ENCODE results near the gene GARIN5B. TPM values are rescaled to one million over a fixed set of nuclear protein-coding genes. Genes with fewer than 3 reads are reported as not detected.

The GARIN5B gene
- total RNA-seq, 6 donors from 2014 or later, result not detected

- Histone ChIP-seq H3K9me3 (no peaks in the 10 kb centered on the region), H3K27ac (no peak overlapping the region), H3K27me3 (peaks cover 0 to 33% (median 21%) of the 10 kb centered on the region in 4 donors), H3K4me1 (peaks cover 11 to 20% (median 13%) of the 10 kb centered on the region in 4 donors), H3K36me3 (no peaks in the 10 kb centered on the region), H3K4me3 (no peak overlapping the region)
- ATAC-seq (ENCODE audit: low FRiP score in 2 of 2) (no peak), DNase-seq (peak in 1 of 2 donors; percentile 77)
- no peak for TF ChIP-seq CTCF (IDR thresholded peaks at IDR 0.05)
- TF ChIP-seq EP300 (IDR thresholded peaks at IDR 0.05), result no peak
- TF ChIP-seq POLR2AphosphoS5 (IDR thresholded peaks at IDR 0.05), result no peak
- TF ChIP-seq POLR2A (IDR thresholded peaks at IDR 0.05), result no peak
- 69 to 80% methylated on average over 9 to 19 of the region's 19 CpGs for WGBS, 2 donors
These were observed 2.9 kb upstream of the GARIN5B start for GRCh38 chr19:55365964-55366363.

GRCh38 chr19:55365245-55365644 lies 2.2 kb upstream of the GARIN5B start:
- Histone ChIP-seq H3K4me1 (peaks cover 11 to 17% (median 13%) of the 10 kb centered on the region in 4 donors), H3K36me3 (no peaks in the 10 kb centered on the region), H3K4me3 (no peak overlapping the region), H3K27me3 (peaks cover 0 to 26% (median 15%) of the 10 kb centered on the region in 4 donors), H3K9me3 (no peaks in the 10 kb centered on the region), H3K27ac (no peak overlapping the region)
- no peak for ATAC-seq (ENCODE audit: low FRiP score in 2 of 2)
- WGBS, 2 donors, result 77 to 90% methylated on average over 8 of the region's 8 CpGs
- no peak for TF ChIP-seq POLR2A (IDR thresholded peaks at IDR 0.05)
- TF ChIP-seq POLR2AphosphoS5 (IDR thresholded peaks at IDR 0.05), result no peak
- TF ChIP-seq CTCF (IDR thresholded peaks at IDR 0.05), result no peak
- TF ChIP-seq EP300 (IDR thresholded peaks at IDR 0.05), result no peak
- DNase-seq, result peak in 1 of 2 donors; percentile 58

GRCh38 chr19:55362174-55362989 lies 678 bp downstream of the GARIN5B start:
- Histone ChIP-seq H3K36me3 (no peaks in the 10 kb centered on the region), H3K27ac (no peak overlapping the region), H3K4me3 (no peak overlapping the region), H3K9me3 (no peaks in the 10 kb centered on the region), H3K27me3 (peaks cover 0 to 2% (median 0%) of the 10 kb centered on the region in 4 donors), H3K4me1 (no peaks in the 10 kb centered on the region)
- DNase-seq (peak in 1 of 2 donors; percentile 75), ATAC-seq (ENCODE audit: low FRiP score in 2 of 2) (no peak)
- 68 to 74% methylated on average over 29 to 36 of the region's 38 CpGs for WGBS, 2 donors
- TF ChIP-seq EP300 (IDR thresholded peaks at IDR 0.05) (no peak), POLR2AphosphoS5 (IDR thresholded peaks at IDR 0.05) (no peak), POLR2A (IDR thresholded peaks at IDR 0.05) (no peak), CTCF (IDR thresholded peaks at IDR 0.05) (no peak)

- H3K36me3 ChIP-seq, result no peaks in the 10 kb centered on the region
- no peak for TF ChIP-seq CTCF (IDR thresholded peaks at IDR 0.05)
- TF ChIP-seq EP300 (IDR thresholded peaks at IDR 0.05), result no peak
- TF ChIP-seq POLR2AphosphoS5 (IDR thresholded peaks at IDR 0.05), result no peak
- no peak for TF ChIP-seq POLR2A (IDR thresholded peaks at IDR 0.05)
- H3K4me1 ChIP-seq, result no peaks in the 10 kb centered on the region
- DNase-seq (peak in 1 of 2 donors; percentile 48), ATAC-seq (ENCODE audit: low FRiP score in 2 of 2) (no peak)
- H3K27ac ChIP-seq, result no peak overlapping the region
- peaks cover 0 to under 1% (median 0%) of the 10 kb centered on the region in 4 donors for H3K27me3 ChIP-seq
- no peak overlapping the region for H3K4me3 ChIP-seq
- 75 to 95% methylated on average over 6 to 15 of the region's 16 CpGs for WGBS, 2 donors
- H3K9me3 ChIP-seq, result no peaks in the 10 kb centered on the region
These were observed 2.2 kb downstream of the GARIN5B start for GRCh38 chr19:55360902-55361301.

Data from upper lobe of left lung (tissue), 6 donors.